GM21786 (cell line): ENCODE measurements around the gene CFAP100.

Experiments used
- ATAC-seq: cut with Tn5 transposase; IDR thresholded peaks from one replicate; pipeline ENCODE4 v1.9.1; 2021; ENCODE audit not compliant: unreplicated experiment

CFAP100 gene

DNA sequence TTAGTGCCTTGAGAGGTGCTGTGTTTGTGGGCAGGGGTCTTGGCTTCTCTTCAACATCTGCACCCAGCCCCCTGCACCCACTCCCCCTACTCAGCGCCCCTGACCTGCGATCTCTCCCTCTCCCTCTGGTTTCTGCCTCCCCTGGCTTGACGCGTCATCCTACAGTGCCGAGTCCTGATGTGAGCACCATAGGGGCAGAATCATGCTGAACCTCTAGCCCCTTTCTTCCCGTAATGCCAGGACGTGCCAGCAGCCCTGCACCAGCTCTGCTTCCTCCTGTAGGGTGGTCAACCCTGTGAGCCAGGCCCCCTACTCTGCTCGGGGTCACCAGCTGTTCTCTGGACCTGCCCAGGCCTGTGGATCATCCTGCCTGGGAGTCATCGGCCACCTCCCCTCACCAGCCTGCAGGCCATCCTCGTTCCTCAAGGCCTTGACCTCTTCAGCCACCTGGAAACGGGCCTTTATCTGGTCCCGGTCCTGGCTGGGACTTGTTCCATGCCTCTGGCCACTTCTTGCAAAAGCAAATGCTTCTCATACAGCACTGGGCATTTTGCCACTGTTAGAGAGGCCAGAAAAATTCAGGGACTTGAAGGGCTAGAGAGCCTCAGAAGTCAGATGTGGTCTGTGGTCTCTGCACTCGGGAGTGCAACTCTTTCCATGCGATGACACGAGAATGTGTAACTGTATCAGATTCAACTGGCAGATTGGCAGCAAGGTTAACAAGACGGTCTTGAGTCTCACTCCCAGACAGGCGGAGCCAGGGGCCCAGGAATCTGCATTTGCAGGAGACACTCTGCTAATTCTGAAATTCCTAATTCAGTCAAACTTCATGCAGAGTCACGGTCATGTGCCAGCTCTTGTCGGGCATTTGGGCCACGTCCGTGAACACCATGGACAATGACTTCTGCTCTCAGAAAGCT, 20.8 kb upstream of the CFAP100 start:
- no peak for ATAC-seq

DNA sequence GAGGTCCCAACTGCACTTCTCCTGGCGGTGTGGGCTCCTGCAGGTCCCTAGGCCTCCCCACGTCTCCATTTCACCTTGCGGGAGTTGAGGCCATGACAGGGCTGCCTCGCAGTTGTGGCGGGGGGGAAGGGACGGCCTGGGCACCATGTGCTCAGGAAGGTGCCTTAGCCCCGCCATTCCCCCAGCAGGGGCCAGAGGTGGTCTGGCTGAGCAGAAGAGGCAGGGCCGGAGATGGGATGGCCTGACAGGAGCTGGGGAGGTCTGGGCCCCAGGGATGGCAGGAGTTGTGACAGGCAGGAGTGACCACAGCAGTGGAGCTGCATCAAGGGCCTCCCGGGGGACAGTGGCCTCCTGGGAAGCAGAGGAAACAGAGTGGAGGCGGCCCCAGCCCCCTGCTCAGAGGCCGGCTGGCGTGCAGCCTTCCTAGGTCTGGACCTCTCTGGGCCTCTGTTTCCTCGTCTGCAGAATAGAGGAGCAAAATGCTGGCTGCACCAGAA, 18.8 kb upstream of the CFAP100 start:
- ATAC-seq = no peak

DNA sequence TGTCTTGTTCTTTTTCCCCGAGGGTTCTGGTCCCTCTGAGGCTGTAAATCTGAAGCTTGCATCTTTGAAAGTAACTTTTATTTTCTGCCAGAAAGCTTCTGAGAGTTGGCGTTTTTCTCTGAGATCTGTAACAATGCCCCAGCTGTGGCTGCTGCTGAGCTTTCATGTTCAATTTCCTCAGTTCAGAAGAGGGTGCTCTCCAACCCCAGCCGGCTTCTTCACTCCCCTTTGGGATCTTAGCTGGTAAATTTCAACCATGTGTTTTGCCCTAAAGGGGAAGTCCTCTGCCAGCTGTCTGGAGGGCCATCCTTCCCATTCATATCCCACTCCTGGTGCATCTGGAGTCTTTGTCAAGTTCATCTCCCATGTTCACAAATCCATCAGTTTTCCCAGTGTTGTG, 18.3 kb upstream of the CFAP100 start:
- no peak for ATAC-seq

DNA sequence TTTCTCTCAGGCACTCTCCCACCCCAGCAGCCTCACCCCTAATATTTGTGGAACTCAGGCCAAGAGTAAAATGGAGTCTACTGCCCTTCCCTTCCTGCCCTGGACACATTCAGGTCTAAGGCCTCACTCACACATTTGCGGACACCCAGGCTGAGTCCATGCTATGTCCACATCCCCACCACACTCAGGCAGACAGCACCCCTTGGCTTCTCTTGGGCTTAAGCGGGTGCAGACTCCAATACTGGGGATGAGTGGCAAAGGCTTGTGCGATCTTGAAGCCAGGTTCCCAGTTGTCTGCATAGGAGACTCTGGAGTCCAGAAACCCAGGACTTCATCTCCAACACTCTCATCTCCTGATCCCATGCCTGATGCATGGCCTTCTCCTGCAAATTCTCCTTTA, 17.5 kb upstream of the CFAP100 start:
- no peak for ATAC-seq

DNA sequence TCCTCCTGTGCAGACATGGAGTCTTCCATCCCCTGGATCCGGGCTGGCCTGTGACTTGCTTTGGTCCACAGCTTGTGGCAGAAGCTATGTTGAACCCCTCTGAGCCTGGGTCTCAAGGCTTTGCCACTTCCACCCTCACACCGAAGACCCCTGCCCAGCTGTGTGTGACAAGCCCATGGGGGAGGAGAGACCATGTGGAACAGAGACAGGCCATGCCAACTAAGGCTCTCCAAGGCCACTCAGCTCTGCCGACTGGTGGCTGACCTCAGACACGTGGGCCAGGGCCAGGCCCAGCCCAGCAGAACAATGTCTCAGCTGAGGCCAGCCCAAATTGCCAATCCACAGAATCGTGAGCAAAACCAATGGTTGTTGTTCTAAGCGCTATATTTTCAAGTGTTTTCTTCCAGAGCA, 16.4 kb upstream of the CFAP100 start:
- no peak for ATAC-seq

DNA sequence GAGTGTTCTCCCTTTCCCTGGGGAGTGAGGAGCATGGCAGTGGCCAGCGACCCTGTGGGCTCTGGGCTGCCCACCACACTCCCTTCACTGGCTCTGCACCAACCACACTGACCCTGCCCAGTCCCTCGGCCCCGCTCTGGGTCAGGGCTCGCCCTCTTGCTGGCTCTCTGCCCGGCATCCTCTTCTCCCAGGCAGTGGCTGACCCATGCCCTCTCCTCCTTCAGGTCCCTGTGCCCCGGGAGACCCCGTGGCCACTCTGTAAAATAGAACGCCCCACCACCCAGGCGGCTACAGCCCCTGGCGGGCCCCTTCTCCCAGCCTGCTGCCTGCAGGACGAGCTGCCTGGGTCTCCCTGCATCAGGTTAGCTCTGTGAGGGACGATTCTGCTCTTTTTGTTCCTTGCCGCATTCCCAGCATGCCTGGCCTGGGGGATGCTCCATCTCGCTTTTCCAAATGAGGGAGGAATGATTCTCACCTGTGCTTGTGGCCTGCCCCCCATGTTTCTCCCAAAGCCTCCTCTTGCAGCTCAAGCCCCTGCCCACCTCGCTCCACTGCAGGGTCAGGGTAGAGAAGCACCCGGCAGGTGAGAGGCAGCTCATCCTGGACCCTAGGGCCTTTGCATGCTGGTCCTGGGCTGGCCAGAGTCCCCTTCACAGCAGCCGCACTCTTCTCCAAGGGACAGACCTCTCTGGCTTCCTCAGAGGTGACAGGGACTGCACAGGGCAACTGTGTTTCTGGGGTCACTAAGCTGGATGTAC, 14.5 kb upstream of the CFAP100 start:
- ATAC-seq = no peak

DNA sequence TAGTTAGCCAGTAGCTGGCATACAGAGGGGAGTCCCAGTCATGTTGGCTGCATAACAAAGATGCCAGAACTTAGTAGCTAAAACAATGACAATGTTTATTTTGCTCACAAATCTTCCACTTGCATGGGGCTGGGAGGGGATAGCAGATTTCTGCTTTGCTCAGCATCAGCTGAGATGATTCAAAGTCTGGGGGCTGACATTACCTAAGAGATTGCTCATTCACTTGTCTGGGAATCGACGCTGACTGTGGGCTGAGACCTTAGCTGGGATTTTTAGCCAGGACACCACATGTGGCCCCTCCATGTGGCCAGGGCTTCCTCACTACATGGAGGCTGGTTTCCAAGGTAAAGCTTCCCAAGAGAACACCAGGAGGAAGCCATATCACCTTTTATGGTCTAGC, 12.7 kb upstream of the CFAP100 start:
- no peak for ATAC-seq

DNA sequence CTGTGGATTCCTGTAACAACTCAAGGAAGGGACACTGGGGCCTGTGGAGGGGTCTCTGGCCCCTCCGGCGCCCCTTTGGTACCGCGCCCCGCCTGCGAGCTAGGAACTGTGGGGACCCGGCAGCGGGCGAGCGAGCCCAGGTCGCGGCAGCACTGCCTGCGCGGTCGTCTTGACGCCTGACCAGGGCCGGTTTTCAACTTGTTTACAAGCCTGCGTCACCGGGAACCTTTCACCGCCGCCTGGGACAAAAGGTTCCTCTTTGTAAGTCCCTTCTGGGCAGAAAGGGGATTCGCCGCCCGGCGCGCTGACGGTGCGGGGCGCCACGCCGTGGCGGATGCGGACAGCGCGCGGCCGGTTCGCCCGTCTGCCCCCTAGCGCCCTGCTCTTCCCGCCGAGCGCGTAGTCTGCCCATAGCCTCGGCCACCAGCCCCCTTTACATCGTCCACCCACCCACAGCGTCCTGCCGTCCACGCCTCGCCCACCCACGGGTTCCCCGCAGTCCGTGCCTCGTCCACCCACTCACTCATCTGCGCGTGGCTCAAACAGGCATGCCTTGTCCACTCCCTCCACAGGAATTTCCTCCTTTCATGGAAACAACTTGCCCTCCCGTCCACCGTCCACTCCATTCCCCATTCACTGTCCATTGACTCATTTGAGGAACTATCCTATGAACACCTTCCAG, 5.5 kb upstream of the CFAP100 start:
- ATAC-seq = peak; percentile 88

DNA sequence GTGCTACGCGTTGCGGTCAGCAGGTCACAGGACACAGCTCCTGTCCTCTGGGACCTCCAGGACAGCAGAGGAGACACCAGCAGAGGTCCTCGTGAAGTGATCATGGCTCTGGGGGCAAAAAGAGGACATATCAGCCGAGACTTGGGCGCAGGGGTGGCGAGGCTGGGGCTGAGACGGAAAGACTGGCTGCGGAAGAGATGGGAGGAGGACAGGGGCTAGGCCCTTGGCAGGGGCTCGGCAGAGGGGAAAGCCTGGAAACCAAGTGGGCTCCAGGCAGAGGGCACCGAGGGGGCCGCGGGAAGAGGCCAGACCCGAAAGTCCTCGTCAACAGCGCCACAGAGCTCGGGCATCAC, 4.9 kb upstream of the CFAP100 start:
- ATAC-seq = no peak

DNA sequence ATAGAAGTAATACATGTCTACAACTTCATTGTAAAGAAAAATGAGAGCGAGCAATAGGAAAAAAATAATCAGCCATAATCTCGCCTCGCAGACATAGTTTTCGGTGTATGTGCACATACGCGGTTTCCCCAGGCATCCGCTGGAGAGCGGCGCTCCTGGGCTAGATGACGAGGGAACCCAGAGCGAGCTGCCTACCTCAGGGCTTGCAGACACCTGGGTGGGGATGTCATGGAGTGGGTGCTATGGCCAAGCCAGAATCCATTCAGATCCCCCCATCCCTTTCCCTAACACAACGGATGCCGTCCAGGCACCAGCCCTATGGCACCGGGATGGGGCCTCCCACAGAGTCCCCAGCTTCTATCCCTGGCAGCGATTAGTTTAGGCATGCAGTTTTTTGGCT, 4.5 kb upstream of the CFAP100 start:
- ATAC-seq = no peak

DNA sequence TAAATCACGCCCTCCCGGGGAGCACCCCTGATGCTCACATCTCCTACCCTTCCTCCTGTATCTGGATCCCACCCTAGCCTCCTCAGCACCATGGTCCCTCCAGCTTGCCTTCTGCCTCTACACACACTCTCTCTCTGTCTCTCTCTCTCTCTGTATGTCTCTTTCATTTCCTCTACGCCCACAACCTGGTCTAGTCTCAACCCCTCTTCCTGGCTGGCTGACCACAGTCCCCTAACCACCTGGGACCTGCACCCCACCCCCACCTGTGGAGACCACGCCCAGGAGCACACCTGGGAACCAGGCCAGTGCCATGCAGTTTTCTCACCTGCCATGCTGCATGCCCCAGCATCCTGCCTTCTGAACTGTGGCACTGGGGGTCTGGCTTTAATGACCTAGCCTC, 4.0 kb upstream of the CFAP100 start:
- ATAC-seq = no peak

DNA sequence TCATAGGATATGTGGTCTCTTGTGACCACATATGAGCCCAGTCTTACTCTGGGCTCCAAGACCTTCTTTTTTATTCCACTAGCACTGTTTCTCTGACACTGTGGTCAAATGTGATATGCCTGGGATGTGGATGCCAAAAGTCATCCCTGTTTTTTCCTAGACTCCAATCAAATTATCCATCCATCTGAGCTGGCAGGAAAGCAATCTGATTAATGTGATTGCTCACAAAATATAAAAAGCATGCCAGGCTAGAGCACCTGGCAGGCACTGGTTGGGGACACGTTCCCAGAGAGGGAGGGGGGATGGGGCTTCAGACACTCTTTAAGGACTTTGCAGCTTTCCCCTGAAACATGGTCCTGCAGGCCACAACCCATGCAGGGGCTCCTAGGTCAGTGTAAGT, 3.1 kb upstream of the CFAP100 start:
- ATAC-seq = no peak

DNA sequence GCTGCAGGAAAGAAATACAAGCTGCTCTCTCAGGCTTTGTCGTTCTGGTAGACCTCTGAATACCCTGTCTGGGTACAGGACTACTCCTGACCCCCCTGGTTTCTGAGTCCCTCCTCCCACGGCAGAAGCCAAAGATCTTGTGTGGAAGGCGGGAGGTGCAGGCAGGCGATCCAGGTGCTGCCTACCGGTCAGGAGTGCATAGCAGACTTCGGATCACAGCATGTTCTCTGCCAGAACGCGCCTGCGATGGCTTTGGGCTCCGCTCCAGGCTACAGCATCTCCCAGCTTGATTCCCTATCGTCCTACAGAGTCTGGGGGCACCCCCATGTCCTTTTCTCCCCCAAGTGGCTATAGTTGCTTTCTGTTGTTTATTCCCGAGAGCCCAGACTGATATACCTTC, 2.5 kb upstream of the CFAP100 start:
- no peak for ATAC-seq

DNA sequence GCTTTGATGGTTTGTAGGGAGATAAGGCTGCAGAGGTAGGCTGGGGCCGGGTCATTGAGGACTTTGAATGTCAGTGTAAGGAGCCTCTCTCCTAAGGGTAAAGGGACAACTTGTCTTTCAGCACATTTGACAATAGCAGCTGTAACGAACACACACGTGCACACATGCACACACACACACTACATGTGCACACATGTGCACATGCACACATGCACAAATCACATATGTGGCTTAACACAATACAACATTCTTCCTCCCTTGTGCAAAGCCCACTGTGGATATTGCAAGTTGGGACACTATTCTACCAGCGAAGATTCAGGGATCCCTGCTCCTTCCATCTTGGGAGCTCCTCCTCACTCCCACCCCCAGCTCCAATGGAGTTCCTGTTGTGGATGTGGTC, 1.1 kb upstream of the CFAP100 start:
- no peak for ATAC-seq

DNA sequence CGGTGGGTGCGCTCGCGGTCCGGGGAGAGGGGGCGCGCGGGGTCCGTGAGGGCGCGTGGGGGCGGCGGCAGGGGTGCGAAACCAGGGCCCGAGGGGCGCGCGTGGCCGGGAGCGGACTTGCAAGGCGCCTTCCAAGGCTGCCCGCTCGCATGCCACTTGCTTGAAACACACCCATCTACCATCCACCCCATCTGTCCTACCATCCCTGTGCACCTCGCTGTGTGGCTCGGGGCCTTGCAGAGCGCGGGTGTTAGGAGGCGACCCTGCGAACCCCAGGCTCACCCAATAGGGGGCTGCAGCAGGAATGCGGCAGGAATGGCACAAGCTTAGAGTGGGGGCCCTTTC, 240 bp downstream of the CFAP100 start:
- no peak for ATAC-seq

DNA sequence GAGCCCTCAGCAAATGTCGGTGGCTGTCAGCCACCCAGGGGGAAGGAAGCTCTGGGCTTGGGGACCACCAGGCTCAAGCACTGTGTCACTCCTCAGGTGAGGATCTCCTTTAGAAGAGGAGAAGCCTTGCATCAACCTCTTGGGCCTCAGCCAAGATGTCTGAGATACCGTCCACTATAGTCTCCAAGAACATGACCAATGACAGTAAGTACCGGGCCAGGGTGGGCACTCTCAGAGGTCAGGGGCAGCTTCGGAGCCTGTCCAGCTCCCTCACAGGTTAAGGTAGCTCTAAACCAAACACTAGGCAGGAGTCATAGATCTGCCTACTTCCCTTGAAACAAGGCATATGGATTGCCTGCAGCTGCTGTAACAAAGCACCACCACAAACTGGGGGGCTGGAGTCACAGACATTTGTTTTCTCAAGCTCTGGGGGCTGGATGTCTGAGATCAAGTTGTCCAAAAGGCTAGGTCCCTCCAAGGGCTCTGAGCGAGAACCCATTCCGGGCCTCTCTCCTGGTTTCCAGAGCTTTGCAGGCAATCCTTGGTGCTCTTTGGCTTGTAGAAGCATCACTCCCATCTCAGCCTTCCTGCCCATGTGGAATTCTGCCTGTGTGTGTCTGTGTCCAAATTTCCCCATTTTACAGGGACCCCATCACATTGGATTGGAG, 1.3 kb downstream of the CFAP100 start:
- no peak for ATAC-seq

DNA sequence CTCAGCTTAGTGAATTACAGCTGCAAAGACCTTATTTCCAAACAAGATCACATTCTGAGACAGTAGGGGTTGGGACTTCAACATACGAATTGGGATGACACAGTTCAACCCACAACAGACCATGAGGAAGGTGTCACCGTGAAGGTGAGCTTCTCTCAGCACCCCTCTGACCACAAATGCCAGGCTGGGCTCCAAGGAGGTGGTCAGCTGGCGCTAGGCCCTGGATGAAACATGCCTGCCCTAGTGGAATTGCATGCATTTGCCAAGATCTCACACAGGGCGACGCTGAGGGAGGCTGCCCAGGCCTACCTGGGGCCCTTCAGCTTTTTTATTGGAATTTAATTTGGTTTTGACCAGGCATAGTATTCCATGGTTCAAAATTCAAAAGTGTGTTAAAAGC, 1.8 kb downstream of the CFAP100 start:
- ATAC-seq = no peak

DNA sequence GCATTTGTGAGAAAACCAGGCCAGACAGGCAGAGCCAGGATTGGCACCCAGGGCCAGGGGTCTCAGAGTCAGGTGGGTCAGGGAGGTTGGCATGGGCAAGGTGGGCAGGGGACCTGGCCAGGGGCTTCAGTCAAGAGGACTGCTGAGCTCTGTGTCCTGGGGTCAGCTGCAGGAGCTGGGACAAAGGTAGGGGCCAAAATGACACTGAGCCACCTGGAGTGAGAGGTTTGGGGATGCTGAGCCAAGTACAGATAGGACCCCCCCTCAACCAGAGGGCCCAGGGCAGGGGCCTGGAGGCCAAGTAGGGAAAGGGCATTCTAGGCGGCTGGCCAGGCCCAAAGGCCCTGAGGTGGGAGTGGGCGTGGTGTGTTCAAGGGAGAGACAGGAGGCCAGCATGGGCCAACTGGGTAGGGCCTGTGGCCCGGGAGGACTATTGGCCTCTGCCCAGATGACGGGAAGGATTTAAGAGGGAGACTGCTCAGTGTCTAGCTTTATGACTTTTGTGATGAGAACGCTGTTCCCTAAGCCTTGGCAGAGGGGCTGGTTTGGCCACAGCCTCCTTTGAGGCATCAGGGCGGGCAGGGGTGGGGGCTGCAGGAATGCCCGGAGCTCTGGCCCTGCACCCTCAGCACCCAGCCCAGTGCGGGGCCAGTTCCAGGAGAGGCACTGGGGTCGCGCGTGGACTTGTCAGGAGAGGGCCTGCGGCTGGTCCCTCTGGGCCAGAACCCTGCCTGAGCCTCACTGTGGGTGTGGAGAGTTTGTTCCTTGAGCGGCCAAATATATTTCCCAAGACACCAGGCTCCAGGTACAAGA, 3.1 kb downstream of the CFAP100 start:
- ATAC-seq = no peak

DNA sequence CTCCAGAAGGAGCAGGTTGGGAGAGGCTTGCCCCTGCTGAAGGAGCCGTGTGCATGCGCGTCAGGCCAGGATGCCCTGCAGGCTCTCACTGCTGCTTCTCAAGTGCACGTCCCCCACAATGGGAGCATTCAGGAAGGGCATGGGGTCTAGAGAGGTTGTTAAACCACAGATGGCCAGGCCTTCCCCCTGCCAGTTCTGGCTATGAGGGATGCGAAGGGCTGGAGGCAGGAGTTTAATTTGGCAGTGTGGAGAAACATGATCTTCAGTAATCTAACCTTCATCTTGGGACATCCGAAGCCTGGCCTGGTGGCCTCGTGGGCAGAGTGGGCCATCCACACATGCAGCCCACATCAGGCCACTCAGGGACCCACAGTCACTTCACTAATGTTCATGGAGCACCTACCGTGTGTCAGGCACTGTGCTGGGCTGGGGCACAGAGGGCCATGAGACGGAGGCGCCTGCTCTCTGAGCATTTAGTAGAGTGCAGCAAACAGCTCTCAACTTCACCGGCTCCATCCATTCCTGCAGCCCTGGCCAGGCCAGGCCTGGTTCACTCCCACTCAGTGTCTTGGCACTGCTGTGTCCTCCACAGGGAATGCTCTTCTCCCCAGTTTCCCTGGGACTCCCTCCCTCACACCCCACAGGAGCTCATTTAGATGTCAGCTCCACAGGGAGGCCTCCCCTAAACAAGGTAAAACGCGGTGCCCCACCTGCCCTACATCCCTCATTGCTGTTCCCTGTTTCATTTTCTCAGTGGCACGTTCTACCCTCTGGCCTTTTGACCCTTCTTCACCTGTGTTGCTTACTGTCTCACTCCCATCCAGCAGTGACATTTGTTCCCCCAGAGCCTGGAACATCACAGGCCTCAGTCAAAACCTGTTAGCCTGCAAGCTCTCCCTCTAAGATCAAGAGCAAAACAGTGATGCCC, 4.0 kb downstream of the CFAP100 start:
- no peak for ATAC-seq
